Hepatocyte (in vitro differentiated cells): ENCODE measurements around the gene PARG. TPM values are rescaled to one million over a fixed set of nuclear protein-coding genes. Genes with fewer than 3 reads are reported as not detected.

Source experiments
- DNase-seq: peaks from one replicate; pipeline ENCODE4 v3.0.0-alpha.2; 2016; ENCODE audit warnings: low spot score
- H2AFZ ChIP-seq: fragments of 200-600 bp; sonication (generic); 2 replicates; pipeline ENCODE4 v1.6.0; 2016; ENCODE audit warnings: antibody characterized with exemption, mild to moderate bottlenecking
- H3K27ac ChIP-seq: fragments of 200-600 bp; sonication (generic); 2 replicates; pipeline ENCODE4 v1.5.1; 2016; ENCODE audit warnings: mild to moderate bottlenecking
- H3K27me3 ChIP-seq: fragments of 200-600 bp; sonication (generic); 2 replicates; pipeline ENCODE4 v1.6.1; 2016
- H3K36me3 ChIP-seq: fragments of 200-600 bp; sonication (generic); replicated peaks from 2 replicates; pipeline ENCODE4 v1.5.1; 2016; ENCODE audit warnings: low read depth; ENCODE audit not compliant: insufficient read depth
- H3K4me1 ChIP-seq: fragments of 200-600 bp; sonication (generic); 2 replicates; pipeline ENCODE4 v1.5.1; 2016; ENCODE audit warnings: mild to moderate bottlenecking, moderate library complexity; ENCODE audit not compliant: insufficient read depth
- H3K4me2 ChIP-seq: fragments of 200-600 bp; sonication (generic); 2 replicates; pipeline ENCODE4 v1.6.0; 2016
- H3K4me3 ChIP-seq: fragments of 200-600 bp; sonication (generic); 2 replicates; pipeline ENCODE4 v1.5.1; 2016; ENCODE audit warnings: mild to moderate bottlenecking
- H3K79me2 ChIP-seq: fragments of 200-600 bp; sonication (generic); 2 replicates; pipeline ENCODE4 v1.6.0; 2017; ENCODE audit warnings: mild to moderate bottlenecking
- H3K9me2 ChIP-seq: fragments of 200-600 bp; sonication (generic); replicated peaks from 2 replicates; pipeline ENCODE4 v1.6.0; 2017; ENCODE audit warnings: mild to moderate bottlenecking; ENCODE audit not compliant: insufficient read depth
- H3K9me3 ChIP-seq: fragments of 200-600 bp; sonication (generic); 2 replicates; pipeline ENCODE4 v1.5.1; 2016; ENCODE audit warnings: low read depth, mild to moderate bottlenecking
- H4K20me1 ChIP-seq: fragments of 200-600 bp; sonication (generic); 2 replicates; pipeline ENCODE4 v1.6.0; 2016; ENCODE audit warnings: mild to moderate bottlenecking; ENCODE audit not compliant: insufficient read depth, poor library complexity, severe bottlenecking
- EZH2 ChIP-seq: fragments of 200-600 bp; sonication (generic); IDR thresholded peaks from 2 replicates; pipeline ENCODE4 v1.6.1; 2016; ENCODE audit warnings: antibody characterized with exemption, mild to moderate bottlenecking, borderline replicate concordance
- EZH2phosphoT487 ChIP-seq: fragments of 200-600 bp; sonication (generic); IDR thresholded peaks from one replicate; pipeline ENCODE4 v1.6.1; 2018; ENCODE audit warnings: antibody characterized with exemption, mild to moderate bottlenecking, low read depth, moderate library complexity; ENCODE audit not compliant: unreplicated experiment, severe bottlenecking
- WGBS: methylation state at CpG from one replicate; pipeline ENCODE4 v1.1.6; 2016; ENCODE audit warnings: low lambda C conversion rate; ENCODE audit errors: missing lambda C conversion rate; 5-methylcytosine and 5-hydroxymethylcytosine counted together
- polyA plus RNA-seq: library from polyadenylated mRNA; unstranded; fragments of >200 nt; fragmentation: Nextera tagmentation; extraction: Ambion mirVana; gene quantifications from 2 replicates; pipeline ENCODE4 v1.2.1, GENCODE V29; 2016
- total RNA-seq: library from RNA; depleted of rRNA; stranded (reverse); fragments of >200 nt; gene quantifications from 2 replicates; pipeline ENCODE4 v1.2.3, GENCODE V29; 2014
- TF ChIP-seq, protein P1 (sequence below): fragments of 200-600 bp; sonication (generic); IDR thresholded peaks from 2 replicates; pipeline ENCODE4 v1.5.1; 2016; ENCODE audit warnings: antibody characterized with exemption, mild to moderate bottlenecking; ENCODE audit not compliant: poor library complexity

Gene PARG
- total and polyA plus RNA-seq, 2 experiments from 2014 or later: 20.4 to 33.3 TPM

DNA sequence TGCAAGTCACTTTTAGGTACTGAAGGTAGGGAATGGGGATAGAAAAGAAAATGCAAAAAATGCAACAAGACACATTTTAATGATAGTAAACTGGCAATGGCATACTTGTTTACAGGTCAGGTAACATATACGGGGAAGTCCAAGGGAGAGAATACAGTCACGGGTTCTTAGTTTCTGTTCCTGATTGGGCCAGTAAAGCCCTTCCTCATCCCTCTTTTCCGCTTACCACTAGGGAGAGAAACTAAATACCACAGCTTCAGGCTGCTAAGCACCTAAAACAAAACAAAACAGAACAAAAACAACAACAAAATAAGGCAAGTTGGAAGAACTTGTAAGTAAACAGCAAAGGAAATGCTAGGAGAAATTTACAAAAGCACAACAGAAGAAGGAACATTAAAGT, 114.5 kb downstream of the PARG start:
- Histone ChIP-seq H3K27ac (no peak overlapping the region), H3K4me3 (no peak overlapping the region), H3K79me2 (no peaks in the 10 kb centered on the region), H2AFZ (no peak overlapping the region), H3K9me2 (no peaks in the 10 kb centered on the region), H3K36me3 (no peaks in the 10 kb centered on the region), H3K4me2 (no peak overlapping the region), H3K4me1 (no peaks in the 10 kb centered on the region), H4K20me1 (no peaks in the 10 kb centered on the region), H3K9me3 (no peaks in the 10 kb centered on the region), H3K27me3 (no peaks in the 10 kb centered on the region)
- no peak for DNase-seq
- no peak for TF ChIP-seq EZH2
- TF ChIP-seq EZH2phosphoT487: no peak
- TF ChIP-seq, protein P1, sequence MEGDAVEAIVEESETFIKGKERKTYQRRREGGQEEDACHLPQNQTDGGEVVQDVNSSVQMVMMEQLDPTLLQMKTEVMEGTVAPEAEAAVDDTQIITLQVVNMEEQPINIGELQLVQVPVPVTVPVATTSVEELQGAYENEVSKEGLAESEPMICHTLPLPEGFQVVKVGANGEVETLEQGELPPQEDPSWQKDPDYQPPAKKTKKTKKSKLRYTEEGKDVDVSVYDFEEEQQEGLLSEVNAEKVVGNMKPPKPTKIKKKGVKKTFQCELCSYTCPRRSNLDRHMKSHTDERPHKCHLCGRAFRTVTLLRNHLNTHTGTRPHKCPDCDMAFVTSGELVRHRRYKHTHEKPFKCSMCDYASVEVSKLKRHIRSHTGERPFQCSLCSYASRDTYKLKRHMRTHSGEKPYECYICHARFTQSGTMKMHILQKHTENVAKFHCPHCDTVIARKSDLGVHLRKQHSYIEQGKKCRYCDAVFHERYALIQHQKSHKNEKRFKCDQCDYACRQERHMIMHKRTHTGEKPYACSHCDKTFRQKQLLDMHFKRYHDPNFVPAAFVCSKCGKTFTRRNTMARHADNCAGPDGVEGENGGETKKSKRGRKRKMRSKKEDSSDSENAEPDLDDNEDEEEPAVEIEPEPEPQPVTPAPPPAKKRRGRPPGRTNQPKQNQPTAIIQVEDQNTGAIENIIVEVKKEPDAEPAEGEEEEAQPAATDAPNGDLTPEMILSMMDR: no peak
- 98% methylated on average over 3 of the region's 3 CpGs for WGBS

DNA sequence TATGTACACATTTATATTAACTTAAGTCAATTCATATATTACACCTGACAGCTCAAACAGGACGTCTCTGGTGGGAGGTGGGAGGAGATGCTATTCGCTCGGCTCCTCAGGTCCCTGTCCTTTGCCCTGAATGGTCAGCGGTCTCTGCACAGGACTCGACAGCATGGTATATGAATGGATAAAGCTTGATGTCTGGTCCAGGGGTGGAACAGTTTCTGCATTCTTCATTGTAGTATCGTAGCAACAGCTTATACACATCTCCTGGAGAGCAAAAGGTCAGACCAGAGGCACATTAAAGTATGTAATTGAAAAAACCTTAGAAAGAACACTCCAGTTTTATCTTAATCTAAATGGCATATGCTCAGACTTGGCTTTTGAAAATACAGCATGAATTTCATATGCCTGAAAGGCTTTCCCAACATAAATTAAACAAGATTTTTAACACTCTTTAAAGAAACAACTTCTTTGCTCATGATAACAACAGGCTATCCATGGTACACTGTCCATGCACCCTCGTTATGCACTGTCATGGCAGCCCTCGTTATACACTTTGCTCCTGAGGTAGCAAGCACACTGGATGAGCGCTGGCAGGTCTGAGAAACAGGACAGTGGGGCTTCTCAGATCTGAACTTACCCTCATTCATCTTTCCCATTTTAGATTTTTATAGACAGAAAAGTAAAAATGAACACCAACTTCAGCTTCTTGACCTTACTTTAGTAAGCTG, 122.4 kb downstream of the PARG start:
- Histone ChIP-seq H2AFZ (no peak overlapping the region), H3K4me3 (no peak overlapping the region), H3K9me3 (no peaks in the 10 kb centered on the region), H4K20me1 (no peaks in the 10 kb centered on the region), H3K79me2 (no peaks in the 10 kb centered on the region), H3K9me2 (no peaks in the 10 kb centered on the region), H3K27ac (no peak overlapping the region), H3K36me3 (no peaks in the 10 kb centered on the region), H3K4me1 (no peaks in the 10 kb centered on the region), H3K27me3 (no peaks in the 10 kb centered on the region), H3K4me2 (no peak overlapping the region)
- no peak for DNase-seq
- TF ChIP-seq EZH2phosphoT487: no peak
- TF ChIP-seq, protein P1: no peak
- no peak for TF ChIP-seq EZH2
- 92% methylated on average over 9 of the region's 9 CpGs for WGBS

DNA sequence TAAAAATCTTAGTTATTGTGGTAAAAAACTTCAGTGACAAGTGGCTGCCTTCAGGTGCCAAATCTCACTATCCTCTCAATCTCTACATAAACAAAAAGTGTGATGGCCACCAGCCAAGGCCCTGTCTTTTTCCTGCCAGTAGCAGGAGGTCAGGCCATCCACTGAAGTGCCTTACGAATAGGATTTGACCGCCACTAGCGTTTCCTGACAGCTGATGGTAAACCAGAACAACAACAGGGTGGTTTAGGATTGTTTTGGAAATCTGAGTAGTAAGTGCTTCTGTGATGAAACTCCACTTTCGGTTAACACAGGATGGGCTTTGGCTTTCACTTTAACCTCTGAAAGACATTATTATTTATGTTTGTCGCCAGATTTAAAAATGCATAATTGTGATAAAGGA, 124.0 kb downstream of the PARG start:
- Histone ChIP-seq H3K9me3 (peaks cover 3% of the 10 kb centered on the region), H4K20me1 (no peaks in the 10 kb centered on the region), H3K36me3 (no peaks in the 10 kb centered on the region), H3K27me3 (no peaks in the 10 kb centered on the region), H3K27ac (no peak overlapping the region), H3K4me3 (no peak overlapping the region), H3K4me2 (no peak overlapping the region), H2AFZ (no peak overlapping the region), H3K79me2 (no peaks in the 10 kb centered on the region), H3K4me1 (no peaks in the 10 kb centered on the region), H3K9me2 (no peaks in the 10 kb centered on the region)
- no peak for DNase-seq
- TF ChIP-seq, protein P1: no peak
- TF ChIP-seq EZH2phosphoT487 (no peak), EZH2 (no peak)
- WGBS: 94% methylated on average over 5 of the region's 5 CpGs
